NCI-H82 treated with DMSO at 0.1 percent for 48 hours (cell line): ENCODE data around the gene SMIM11.
"Not testable (repeated sequence)": the region's sequence is repeated elsewhere in the genome, so short reads cannot be mapped to it uniquely, and the experiment has no call there.

Experiments
- DNase-seq: peaks from one replicate; lab custom pipeline; 2025; ENCODE audit not compliant: unreplicated experiment; lab: John Stamatoyannopoulos, UW

The SMIM11 gene

GRCh38 chr21:34354836-34355235 is 20.5 kb upstream of the SMIM11 start:
- DNase-seq = no peak

GRCh38 chr21:34355570-34355969 is 19.7 kb upstream of the SMIM11 start:
- no peak for DNase-seq

GRCh38 chr21:34357889-34358288 is 17.4 kb upstream of the SMIM11 start:
- no peak for DNase-seq

GRCh38 chr21:34358866-34359265 is 16.4 kb upstream of the SMIM11 start:
- no peak for DNase-seq

- DNase-seq = no peak
Observed at GRCh38 chr21:34360488-34361241, 14.6 kb upstream of the SMIM11 start.

GRCh38 chr21:34362136-34362444 is 13.2 kb upstream of the SMIM11 start:
- DNase-seq = no peak

- no peak for DNase-seq
Observed at GRCh38 chr21:34362670-34363069, 12.6 kb upstream of the SMIM11 start.

GRCh38 chr21:34363733-34364132 is 11.6 kb upstream of the SMIM11 start, which contains the start of gene KCNE2:
KCNE2 (plus strand) TSS chr21:34364006; CDS start chr21:34370479, 6,473 bp downstream.
- DNase-seq = no peak

GRCh38 chr21:34364921-34365320 is 10.4 kb upstream of the SMIM11 start:
- DNase-seq = no peak

- DNase-seq = peak; percentile 64
Observed at GRCh38 chr21:34365809-34366208, 9.5 kb upstream of the SMIM11 start.

GRCh38 chr21:34367320-34367935 is 7.9 kb upstream of the SMIM11 start:
- peak; percentile 36 for DNase-seq

- no peak for DNase-seq
Observed at GRCh38 chr21:34369741-34370140, 5.6 kb upstream of the SMIM11 start.

GRCh38 chr21:34372321-34372720 is 3.0 kb upstream of the SMIM11 start:
- DNase-seq = no peak

- DNase-seq = not testable (repeated sequence)
Observed at GRCh38 chr21:34374462-34374861, 845 bp upstream of the SMIM11 start.

- not testable (repeated sequence) for DNase-seq
Observed at GRCh38 chr21:34375619-34375972, 289 bp downstream of the SMIM11 start.

- not testable (repeated sequence) for DNase-seq
Observed at GRCh38 chr21:34383138-34383537, 7.8 kb downstream of the SMIM11 start.

- not testable (repeated sequence) for DNase-seq
Observed at GRCh38 chr21:34383724-34384415, 8.6 kb downstream of the SMIM11 start.

- not testable (repeated sequence) for DNase-seq
Observed at GRCh38 chr21:34400522-34400921, 25.2 kb downstream of the SMIM11 start.

- DNase-seq = not testable (repeated sequence)
Observed at GRCh38 chr21:34404742-34405141, 29.4 kb downstream of the SMIM11 start.

- DNase-seq = not testable (repeated sequence)
Observed at GRCh38 chr21:34405686-34406085, 30.4 kb downstream of the SMIM11 start.

- DNase-seq = not testable (repeated sequence)
Observed at GRCh38 chr21:34406102-34406501, 30.8 kb downstream of the SMIM11 start.

- DNase-seq = not testable (repeated sequence)
Observed at GRCh38 chr21:34406676-34407075, 31.4 kb downstream of the SMIM11 start.
